CD14-positive monocyte (primary cell): ENCODE results near the gene HIVEP3. TPM values are rescaled to one million over a fixed set of nuclear protein-coding genes. Genes with fewer than 3 reads are reported as not detected.

Experiments used
- DNase-seq, 3 donors: peaks; one replicate each; pipeline ENCODE4 v3.0.0-alpha.2; 2011 to 2022
- H2AFZ ChIP-seq: 2 replicates; pipeline ENCODE4 v1.6.0; 2012; ENCODE audit warnings: mild to moderate bottlenecking, low read depth, low read length, inconsistent platforms; ENCODE audit not compliant: insufficient read depth, poor library complexity, severe bottlenecking
- H3K27ac ChIP-seq, 2 donors: 1 replicate in 1 of 2; 2 replicates in 1 of 2; pipeline ENCODE4 v1.5.1; 2012 to 2013; ENCODE audit warnings: low read length in 2 of 2, control low read depth in 1 of 2, inconsistent platforms in 1 of 2, low read depth in 1 of 2, mild to moderate bottlenecking in 1 of 2
- H3K27me3 ChIP-seq, 2 donors: one replicate each; pipeline versions ENCODE4 v1.6.0 to v1.6.1; 2011 to 2013; ENCODE audit warnings: low read length in 2 of 2; ENCODE audit not compliant: control insufficient read depth in 2 of 2, insufficient read depth in 2 of 2
- H3K36me3 ChIP-seq, 2 donors: replicated peaks in 1 of 2; 1 replicate in 1 of 2; 2 replicates in 1 of 2; pipeline versions ENCODE4 v1.5.1 to v1.6.1; 2012 to 2013; ENCODE audit warnings: low read length in 2 of 2, control low read depth in 1 of 2, inconsistent platforms in 1 of 2, mild to moderate bottlenecking in 1 of 2; ENCODE audit not compliant: insufficient read depth in 2 of 2, control insufficient read depth in 1 of 2
- H3K4me1 ChIP-seq, 2 donors: 1 replicate in 1 of 2; 2 replicates in 1 of 2; pipeline versions ENCODE4 v1.5.1 to v1.6.1; 2012 to 2013; ENCODE audit warnings: low read length in 2 of 2, control low read depth in 1 of 2, inconsistent platforms in 1 of 2, mild to moderate bottlenecking in 1 of 2, moderate library complexity in 1 of 2; ENCODE audit not compliant: insufficient read depth in 2 of 2, control insufficient read depth in 1 of 2
- H3K4me2 ChIP-seq: replicated peaks from 2 replicates; pipeline ENCODE3; 2012; ENCODE audit warnings: low read length, moderate library complexity, mild to moderate bottlenecking; ENCODE audit not compliant: poor library complexity, severe bottlenecking; ENCODE audit errors: extremely low read depth
- H3K4me3 ChIP-seq, 3 experiments: fragments of 200-600 bp in 1 of 3; sonication (generic) in 1 of 3; replicated peaks in 1 of 3; 1 replicate in 2 of 3; 2 replicates in 1 of 3; pipeline ENCODE4 v1.5.1; 2011 to 2013; ENCODE audit warnings: low read length in 3 of 3, mild to moderate bottlenecking in 3 of 3, control low read depth in 2 of 3, low read depth in 2 of 3, inconsistent platforms in 1 of 3, moderate library complexity in 1 of 3
- H3K79me2 ChIP-seq: 2 replicates; pipeline ENCODE4 v1.6.0; 2012; ENCODE audit warnings: mild to moderate bottlenecking, control low read depth, inconsistent platforms, low read length, moderate library complexity; ENCODE audit not compliant: insufficient read depth
- H3K9ac ChIP-seq: 2 replicates; pipeline ENCODE4 v1.6.0; 2017; ENCODE audit warnings: low read length, mild to moderate bottlenecking; ENCODE audit not compliant: insufficient read depth, poor library complexity, severe bottlenecking
- H3K9me3 ChIP-seq, 2 donors: replicated peaks in 1 of 2; 1 replicate in 1 of 2; 2 replicates in 1 of 2; pipeline versions ENCODE4 v1.5.1 to v1.6.1; 2012 to 2013; ENCODE audit warnings: low read length in 2 of 2, control low read depth in 1 of 2; ENCODE audit not compliant: control insufficient read depth in 1 of 2, insufficient read depth in 1 of 2
- H4K20me1 ChIP-seq: 2 replicates; pipeline ENCODE4 v1.6.0; 2012; ENCODE audit warnings: mild to moderate bottlenecking, low read length, control low read depth, moderate library complexity; ENCODE audit not compliant: insufficient read depth
- H3K27ac Mint-ChIP-seq, 7 donors: one replicate each; pipeline ENCODE4 v1.8.0; 2020; ENCODE audit warnings: mild to moderate bottlenecking in 7 of 7, mixed read lengths in 7 of 7, moderate library complexity in 6 of 7, inconsistent platforms in 2 of 7
- H3K27me3 Mint-ChIP-seq, 3 donors: one replicate each; pipeline ENCODE4 v1.8.0; 2021 to 2022; ENCODE audit warnings: low read depth in 3 of 3, mild to moderate bottlenecking in 3 of 3, mixed read lengths in 3 of 3, moderate library complexity in 3 of 3, inconsistent platforms in 1 of 3
- H3K36me3 Mint-ChIP-seq, 2 donors: one replicate each; pipeline ENCODE4 v1.8.0; 2020; ENCODE audit warnings: mixed read lengths in 2 of 2, inconsistent platforms in 1 of 2, mild to moderate bottlenecking in 1 of 2
- H3K4me1 Mint-ChIP-seq: one replicate; pipeline ENCODE4 v1.8.0; 2020; ENCODE audit warnings: mild to moderate bottlenecking, mixed read lengths
- H3K4me3 Mint-ChIP-seq, 2 donors: one replicate each; pipeline ENCODE4 v1.8.0; 2020; ENCODE audit warnings: mild to moderate bottlenecking in 2 of 2, mixed read lengths in 2 of 2, moderate library complexity in 1 of 2
- H3K9me3 Mint-ChIP-seq, 7 donors: one replicate each; pipeline ENCODE4 v1.8.0; 2020 to 2022; ENCODE audit warnings: mixed read lengths in 7 of 7, mild to moderate bottlenecking in 6 of 7, moderate library complexity in 6 of 7, inconsistent platforms in 2 of 7
- CTCF ChIP-seq: fragments of 200-600 bp; IDR thresholded peaks from one replicate; pipeline ENCODE4 v1.8.0; 2022; ENCODE audit warnings: antibody characterized with exemption, mild to moderate bottlenecking
- WGBS: methylation state at CpG from one replicate; pipeline ENCODE4 v1.1.5; 2013; ENCODE audit warnings: missing lambda C conversion rate; ENCODE audit not compliant: insufficient coverage; 5-methylcytosine and 5-hydroxymethylcytosine counted together
- intact Hi-C, 2 donors: fragments of 100-400 bp; cut with micrococcal nuclease; formaldehyde crosslinking; loops; one replicate each; pipeline versions ENCODE4 v1.15.0 to v1.15.1; 2023
- polyA plus RNA-seq, 3 donors: library from polyadenylated mRNA; depleted of rRNA in 1 of 3; unstranded in 2 of 3; stranded (reverse) in 1 of 3; fragments of 300-500 nt in 2 of 3; fragments of >200 nt in 1 of 3; fragmentation: Illumina TruSeq in 2 of 3; gene quantifications; 1 replicate in 2 of 3; 2 replicates in 1 of 3; pipeline ENCODE4 v1.2.3, GENCODE V29; 2012 to 2021

HIVEP3 gene
- polyA plus RNA-seq, 3 donors: 1.2 to 3.7 (median 1.8) TPM

GRCh38 chr1:41762777-41763176 lies 155.9 kb downstream of the HIVEP3 start:
- no peak overlapping the region for H3K27ac ChIP-seq
- H3K4me3 ChIP-seq: no peak overlapping the region
- H3K79me2 ChIP-seq: no peaks in the 10 kb centered on the region
- H3K36me3 ChIP-seq: no peaks in the 10 kb centered on the region
- H2AFZ ChIP-seq: no peak overlapping the region
- no peaks in the 10 kb centered on the region for H3K27me3 ChIP-seq
- no peak overlapping the region for H3K9ac ChIP-seq
- no peak for DNase-seq
- no peak overlapping the region for H3K27ac Mint-ChIP-seq
- H3K36me3 Mint-ChIP-seq: peaks cover 1 to 2% of the 10 kb centered on the region in 2 donors
- 100% methylated on average over 1 of the region's 1 CpG for WGBS
- peaks cover 0 to 2% (median 0%) of the 10 kb centered on the region in 3 donors for H3K27me3 Mint-ChIP-seq
- peaks cover 2 to 13% (median 4%) of the 10 kb centered on the region in 7 donors for H3K9me3 Mint-ChIP-seq
- intact Hi-C loops: loop anchor here in 1 of 2 donors (5.0 kb wide), 1 partner anchor 35 kb away; no protein-coding TSS in a partner anchor
- no peak for TF ChIP-seq CTCF
- H3K4me2 ChIP-seq: no peak overlapping the region
- no peaks in the 10 kb centered on the region for H4K20me1 ChIP-seq
- peaks cover 0 to 10% of the 10 kb centered on the region in 2 donors for H3K9me3 ChIP-seq
- H3K4me3 Mint-ChIP-seq: no peak overlapping the region
- peaks cover 64% of the 10 kb centered on the region for H3K4me1 Mint-ChIP-seq
- peaks cover 49 to 58% of the 10 kb centered on the region in 2 donors for H3K4me1 ChIP-seq

- Histone ChIP-seq H3K79me2 (no peaks in the 10 kb centered on the region), H3K4me1 (peaks cover 44 to 53% of the 10 kb centered on the region in 2 donors), H2AFZ (no peak overlapping the region), H3K36me3 (no peaks in the 10 kb centered on the region), H3K9ac (no peak overlapping the region), H3K27me3 (no peaks in the 10 kb centered on the region), H3K4me3 (no peak overlapping the region), H4K20me1 (no peaks in the 10 kb centered on the region), H3K4me2 (no peak overlapping the region), H3K9me3 (peaks cover 0 to 10% of the 10 kb centered on the region in 2 donors), H3K27ac (no peak overlapping the region)
- peaks cover 1 to 2% of the 10 kb centered on the region in 2 donors for H3K36me3 Mint-ChIP-seq
- intact Hi-C loops: loop anchor here in 1 of 2 donors (5.0 kb wide), 1 partner anchor 35 kb away; no protein-coding TSS in a partner anchor
- H3K27me3 Mint-ChIP-seq: peaks cover 0 to 2% (median 0%) of the 10 kb centered on the region in 3 donors
- peaks cover 2 to 13% (median 4%) of the 10 kb centered on the region in 7 donors for H3K9me3 Mint-ChIP-seq
- WGBS: 75% methylated on average over 4 of the region's 4 CpGs
- no peak for DNase-seq
- TF ChIP-seq CTCF: peak; percentile 19
- peaks cover 59% of the 10 kb centered on the region for H3K4me1 Mint-ChIP-seq
- H3K27ac Mint-ChIP-seq: no peak overlapping the region
- H3K4me3 Mint-ChIP-seq: no peak overlapping the region
Measured at GRCh38 chr1:41762251-41762650, 156.5 kb downstream of the HIVEP3 start.
